Vagina (tissue), 2 donors: Measurements from ENCODE around the gene AGBL1. TPM values are rescaled to one million over a fixed set of nuclear protein-coding genes. Genes with fewer than 3 reads are reported as not detected.

Experiments
- DNase-seq, 2 donors: peaks; one replicate each; pipeline ENCODE4 v3.0.0-alpha.2; 2017; ENCODE audit errors: extremely low spot score in 2 of 2
- H3K27ac ChIP-seq: fragments of 200-600 bp; sonication (generic); one replicate; pipeline ENCODE4 v1.5.1; 2019
- H3K27me3 ChIP-seq: fragments of 200-600 bp; sonication (generic); one replicate; pipeline ENCODE4 v1.5.1; 2019
- H3K36me3 ChIP-seq, 2 donors: fragments of 200-600 bp; sonication (generic); one replicate each; pipeline ENCODE4 v1.5.1; 2017 to 2019
- H3K4me1 ChIP-seq: fragments of 200-600 bp; sonication (generic); one replicate; pipeline ENCODE4 v1.5.1; 2019
- H3K4me3 ChIP-seq, 2 donors: fragments of 200-600 bp; sonication (generic); 1 replicate in 1 of 2; 2 replicates in 1 of 2; pipeline ENCODE4 v1.5.1; 2016 to 2019
- H3K9me3 ChIP-seq: fragments of 200-600 bp; sonication (generic); one replicate; pipeline ENCODE4 v1.5.1; 2019
- CTCF ChIP-seq, 3 experiments: fragments of 450-650 bp in 2 of 3; fragments of 200-600 bp in 1 of 3; sonication (generic) in 1 of 3; IDR thresholded peaks; one replicate each; pipeline ENCODE4 v1.5.1; 2017 to 2019; ENCODE audit warnings: antibody characterized with exemption in 3 of 3, mild to moderate bottlenecking in 2 of 3, moderate library complexity in 2 of 3
- POLR2A ChIP-seq, 2 donors: fragments of 450-650 bp; IDR thresholded peaks; one replicate each; pipeline ENCODE4 v1.6.1; 2017; ENCODE audit warnings: antibody characterized with exemption in 2 of 2, mild to moderate bottlenecking in 2 of 2, moderate library complexity in 2 of 2
- POLR2AphosphoS5 ChIP-seq, 2 donors: sonication (generic); formaldehyde crosslinking; IDR thresholded peaks; one replicate each; pipeline ENCODE4 v1.9.0; 2017; ENCODE audit warnings: antibody characterized with exemption in 2 of 2, mild to moderate bottlenecking in 2 of 2, low read depth in 1 of 2; ENCODE audit not compliant: insufficient read depth in 1 of 2
- intact Hi-C: fragments of 100-400 bp; cut with DNase I; formaldehyde crosslinking; loops from one replicate; pipeline ENCODE4 v1.15.1; 2023
- total RNA-seq: library from RNA; depleted of rRNA; stranded (reverse); fragments of >200 nt; gene quantifications from one replicate; pipeline ENCODE4 v1.2.3, GENCODE V29; 2016

Gene AGBL1
- total RNA-seq, 1 donor from 2014 or later, result not detected

DNA sequence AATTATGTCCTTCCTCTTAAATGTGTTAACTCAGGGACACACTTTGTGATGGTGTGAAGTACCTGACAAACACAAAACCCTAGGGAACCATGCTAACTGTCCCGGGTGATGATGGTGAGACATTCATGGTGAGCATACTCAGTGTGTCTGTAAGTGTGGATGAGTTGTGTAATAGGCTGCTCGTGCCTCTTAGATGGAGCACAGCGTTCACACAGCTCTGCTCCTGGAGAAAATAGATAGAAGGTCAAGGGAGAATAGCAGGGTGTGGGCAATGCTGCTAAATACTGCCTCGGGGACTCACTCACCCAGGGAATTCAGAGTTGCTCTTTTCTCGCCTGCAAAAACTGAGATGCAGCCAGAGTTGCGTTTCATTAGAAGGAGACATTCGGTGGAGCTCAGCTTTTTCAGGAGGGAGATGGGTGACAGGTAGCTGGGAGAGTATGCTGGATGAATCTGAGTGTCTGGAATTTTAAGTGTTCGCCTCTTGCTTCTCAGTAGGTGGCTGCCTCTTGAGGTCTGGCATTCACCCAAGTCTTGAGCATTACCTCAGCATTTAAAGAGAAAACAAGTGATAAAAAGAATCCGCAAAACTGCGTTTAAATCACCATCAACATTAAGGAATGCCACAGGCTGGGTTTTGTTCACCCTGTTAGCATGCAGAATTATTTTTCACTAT is 813.2 kb downstream of the AGBL1 start:
- TF ChIP-seq POLR2A (IDR thresholded peaks at IDR 0.05), result no peak
- no peak for TF ChIP-seq CTCF (IDR thresholded peaks at IDR 0.05)
- TF ChIP-seq POLR2AphosphoS5 (IDR thresholded peaks at IDR 0.05; ENCODE audit: insufficient read depth in 1 of 2, low read depth in 1 of 2), result no peak
- Histone ChIP-seq H3K36me3 (no peaks in the 10 kb centered on the region), H3K9me3 (no peaks in the 10 kb centered on the region), H3K4me1 (no peaks in the 10 kb centered on the region), H3K27me3 (no peaks in the 10 kb centered on the region), H3K27ac (no peak overlapping the region), H3K4me3 (no peak overlapping the region)
- intact Hi-C loops, result no loop called here
- no peak for DNase-seq

- intact Hi-C loops, result no loop called here
- Histone ChIP-seq H3K27me3 (no peaks in the 10 kb centered on the region), H3K27ac (no peak overlapping the region), H3K4me3 (no peak overlapping the region), H3K9me3 (no peaks in the 10 kb centered on the region), H3K36me3 (no peaks in the 10 kb centered on the region), H3K4me1 (no peaks in the 10 kb centered on the region)
- DNase-seq, result no peak
- TF ChIP-seq CTCF (IDR thresholded peaks at IDR 0.05), result no peak
- TF ChIP-seq POLR2AphosphoS5 (IDR thresholded peaks at IDR 0.05; ENCODE audit: insufficient read depth in 1 of 2, low read depth in 1 of 2), result no peak
- TF ChIP-seq POLR2A (IDR thresholded peaks at IDR 0.05), result no peak
Measured at GRCh38 chr15:86894269-86894668, 814.6 kb downstream of the AGBL1 start.

- TF ChIP-seq CTCF (IDR thresholded peaks at IDR 0.05) (no peak), POLR2A (IDR thresholded peaks at IDR 0.05) (no peak), POLR2AphosphoS5 (IDR thresholded peaks at IDR 0.05; ENCODE audit: insufficient read depth in 1 of 2, low read depth in 1 of 2) (no peak)
- intact Hi-C loops, result no loop called here
Measured at GRCh38 chr15:86903642-86904421, 824.2 kb downstream of the AGBL1 start.

DNA sequence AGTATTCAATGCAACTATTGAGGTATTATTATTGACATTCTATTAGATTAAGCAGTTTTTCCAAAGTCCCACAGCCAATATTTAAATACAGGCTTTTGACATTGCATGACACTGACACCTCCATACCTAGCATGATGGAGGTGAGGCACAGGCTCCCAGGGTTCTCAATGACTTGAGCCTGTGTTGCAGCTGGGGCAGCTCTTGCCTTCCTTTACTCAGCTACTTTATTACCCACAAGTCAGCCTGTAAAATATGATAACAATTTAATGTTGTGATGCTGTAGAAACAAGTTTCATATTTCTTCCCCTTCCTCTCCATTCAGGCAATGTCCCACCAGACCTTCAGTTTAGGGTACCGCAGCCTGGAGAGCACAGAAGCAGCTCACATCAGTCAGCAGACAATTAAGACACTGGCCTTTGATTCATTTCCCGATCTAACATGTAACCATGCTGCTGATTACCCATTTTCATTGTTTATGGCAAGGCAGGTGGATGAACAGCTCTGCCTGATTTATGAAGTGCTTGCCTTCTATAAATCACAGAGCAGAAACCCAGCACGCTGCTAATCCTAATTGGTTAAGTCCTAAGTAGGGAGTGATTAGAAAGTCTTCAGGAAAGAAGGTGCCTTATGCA is 826.1 kb downstream of the AGBL1 start:
- intact Hi-C loops, result no loop called here
- DNase-seq, result no peak
- Histone ChIP-seq H3K27ac (no peak overlapping the region), H3K4me3 (no peak overlapping the region), H3K27me3 (no peaks in the 10 kb centered on the region), H3K9me3 (no peaks in the 10 kb centered on the region), H3K36me3 (no peaks in the 10 kb centered on the region), H3K4me1 (no peaks in the 10 kb centered on the region)
- TF ChIP-seq POLR2A (IDR thresholded peaks at IDR 0.05), result no peak
- TF ChIP-seq POLR2AphosphoS5 (IDR thresholded peaks at IDR 0.05; ENCODE audit: insufficient read depth in 1 of 2, low read depth in 1 of 2), result no peak
- TF ChIP-seq CTCF (IDR thresholded peaks at IDR 0.05), result no peak

More at GRCh38 chr15:86903642-86904421, 824.2 kb downstream of the AGBL1 start:
- H3K4me1 ChIP-seq, result no peaks in the 10 kb centered on the region
- no peak overlapping the region for H3K27ac ChIP-seq
- no peak for DNase-seq
- H3K36me3 ChIP-seq, result no peaks in the 10 kb centered on the region
- H3K27me3 ChIP-seq, result no peaks in the 10 kb centered on the region
- H3K4me3 ChIP-seq, result no peak overlapping the region
- H3K9me3 ChIP-seq, result no peaks in the 10 kb centered on the region
